ENCODE data around the gene RNF128.

The RNF128 gene

DNA sequence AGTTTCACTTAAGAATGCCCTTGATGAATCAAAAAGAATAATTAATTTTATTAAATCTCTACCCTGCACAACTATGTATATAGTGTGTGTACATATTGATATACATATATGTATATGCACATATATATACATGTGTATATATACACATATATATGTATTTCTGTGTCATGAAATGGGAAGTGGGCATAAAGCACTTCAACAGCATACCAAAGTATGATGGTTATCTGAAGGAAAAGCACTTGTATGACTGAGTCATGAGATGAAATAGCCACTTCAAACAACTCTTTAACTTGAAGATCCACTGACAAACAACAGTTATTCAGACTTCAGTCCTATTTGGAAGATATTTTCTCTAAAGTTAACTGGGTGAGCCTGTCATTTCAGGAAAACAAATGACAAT lies 16.3 kb downstream of the RNF128 start:
- no peaks in the 10 kb centered on the region for H3K9me2 ChIP-seq (replicated peaks; ENCODE audit: low read depth, low read length)
- no peaks in the 10 kb centered on the region for H4K20me1 ChIP-seq (ENCODE audit: insufficient read depth, low read length, poor library complexity, severe bottlenecking)
- H3K9ac ChIP-seq (ENCODE audit: low read depth, low read length, poor library complexity, severe bottlenecking), result no peak overlapping the region
- H3K27me3 ChIP-seq (ENCODE audit: insufficient read depth, low read length, poor library complexity, severe bottlenecking), result no peaks in the 10 kb centered on the region
- no peak overlapping the region for H3K4me3 ChIP-seq (ENCODE audit: low read length, poor library complexity, severe bottlenecking)
- H3K4me1 ChIP-seq (ENCODE audit: insufficient read depth, low read length, poor library complexity, severe bottlenecking), result no peaks in the 10 kb centered on the region
- H3K4me2 ChIP-seq (ENCODE audit: low read depth, low read length, poor library complexity, severe bottlenecking), result no peak overlapping the region
- no peaks in the 10 kb centered on the region for H3F3A ChIP-seq (ENCODE audit: low read depth)
- no peaks in the 10 kb centered on the region for H3K9me3 ChIP-seq (ENCODE audit: insufficient read depth, low read depth, low read length)
- no peak overlapping the region for H2AFZ ChIP-seq (ENCODE audit: low read length)
- TF ChIP-seq, protein P1, sequence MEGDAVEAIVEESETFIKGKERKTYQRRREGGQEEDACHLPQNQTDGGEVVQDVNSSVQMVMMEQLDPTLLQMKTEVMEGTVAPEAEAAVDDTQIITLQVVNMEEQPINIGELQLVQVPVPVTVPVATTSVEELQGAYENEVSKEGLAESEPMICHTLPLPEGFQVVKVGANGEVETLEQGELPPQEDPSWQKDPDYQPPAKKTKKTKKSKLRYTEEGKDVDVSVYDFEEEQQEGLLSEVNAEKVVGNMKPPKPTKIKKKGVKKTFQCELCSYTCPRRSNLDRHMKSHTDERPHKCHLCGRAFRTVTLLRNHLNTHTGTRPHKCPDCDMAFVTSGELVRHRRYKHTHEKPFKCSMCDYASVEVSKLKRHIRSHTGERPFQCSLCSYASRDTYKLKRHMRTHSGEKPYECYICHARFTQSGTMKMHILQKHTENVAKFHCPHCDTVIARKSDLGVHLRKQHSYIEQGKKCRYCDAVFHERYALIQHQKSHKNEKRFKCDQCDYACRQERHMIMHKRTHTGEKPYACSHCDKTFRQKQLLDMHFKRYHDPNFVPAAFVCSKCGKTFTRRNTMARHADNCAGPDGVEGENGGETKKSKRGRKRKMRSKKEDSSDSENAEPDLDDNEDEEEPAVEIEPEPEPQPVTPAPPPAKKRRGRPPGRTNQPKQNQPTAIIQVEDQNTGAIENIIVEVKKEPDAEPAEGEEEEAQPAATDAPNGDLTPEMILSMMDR (conservative IDR thresholded peaks at IDR 0.05; ENCODE audit: low read length), result no peak
- TF ChIP-seq EZH2phosphoT487 (IDR thresholded peaks at IDR 0.05; ENCODE audit: borderline replicate concordance), result no peak
- no peaks in the 10 kb centered on the region for H3K79me2 ChIP-seq (ENCODE audit: insufficient read depth, low read length)
- H3K36me3 ChIP-seq (ENCODE audit: insufficient read depth, low read length), result no peaks in the 10 kb centered on the region

DNA sequence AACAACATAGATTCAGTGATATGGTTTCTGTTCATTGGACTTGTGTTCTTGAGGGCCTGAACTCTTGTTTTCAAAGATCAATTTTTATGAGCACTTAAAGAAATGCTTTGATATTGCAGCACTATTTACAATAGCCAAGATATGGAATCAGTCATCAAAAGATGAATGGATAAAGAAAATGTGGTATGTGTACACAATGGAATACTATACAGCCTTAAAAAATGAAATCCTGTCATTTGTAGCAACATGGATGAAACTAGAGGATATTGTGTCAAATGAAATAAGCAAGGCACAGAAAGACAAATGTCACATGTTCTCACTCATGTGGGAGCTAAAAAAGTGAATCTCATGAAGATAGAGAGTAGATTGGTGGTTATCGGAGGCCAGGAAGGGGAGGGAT lies 21.9 kb downstream of the RNF128 start:
- Histone ChIP-seq H3K79me2 (ENCODE audit: insufficient read depth, low read length) (no peaks in the 10 kb centered on the region), H3K27me3 (ENCODE audit: insufficient read depth, low read length, poor library complexity, severe bottlenecking) (no peaks in the 10 kb centered on the region), H3K9me2 (replicated peaks; ENCODE audit: low read depth, low read length) (no peaks in the 10 kb centered on the region), H3K9ac (ENCODE audit: low read depth, low read length, poor library complexity, severe bottlenecking) (no peak overlapping the region), H3K4me2 (ENCODE audit: low read depth, low read length, poor library complexity, severe bottlenecking) (no peak overlapping the region), H4K20me1 (ENCODE audit: insufficient read depth, low read length, poor library complexity, severe bottlenecking) (no peaks in the 10 kb centered on the region), H3K4me3 (ENCODE audit: low read length, poor library complexity, severe bottlenecking) (no peak overlapping the region), H2AFZ (ENCODE audit: low read length) (no peak overlapping the region), H3K9me3 (ENCODE audit: insufficient read depth, low read depth, low read length) (no peaks in the 10 kb centered on the region), H3K36me3 (ENCODE audit: insufficient read depth, low read length) (no peaks in the 10 kb centered on the region), H3F3A (ENCODE audit: low read depth) (no peaks in the 10 kb centered on the region), H3K4me1 (ENCODE audit: insufficient read depth, low read length, poor library complexity, severe bottlenecking) (no peaks in the 10 kb centered on the region)
- TF ChIP-seq, protein P1 (conservative IDR thresholded peaks at IDR 0.05; ENCODE audit: low read length), result no peak
- TF ChIP-seq EZH2phosphoT487 (IDR thresholded peaks at IDR 0.05; ENCODE audit: borderline replicate concordance), result no peak

DNA sequence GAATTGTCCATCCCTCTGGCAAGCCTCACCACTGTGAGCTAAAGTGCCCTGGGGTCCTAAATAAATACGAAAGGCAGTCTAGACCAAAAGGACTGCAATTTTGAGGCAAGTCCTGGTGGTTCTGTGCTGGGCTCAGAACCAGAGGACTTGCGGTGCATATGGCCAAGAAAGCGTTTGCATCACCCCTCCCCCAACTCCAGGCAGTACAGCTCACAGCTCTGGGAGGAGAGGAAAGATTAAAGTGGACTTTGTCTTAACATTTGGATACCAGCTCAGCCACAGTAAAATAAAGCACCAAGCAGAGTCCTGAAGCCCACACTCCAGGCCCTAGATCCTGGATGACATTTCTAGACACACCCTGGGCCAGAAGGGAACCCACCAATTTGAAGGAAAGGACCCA lies 24.9 kb downstream of the RNF128 start:
- H3K4me3 ChIP-seq (ENCODE audit: low read length, poor library complexity, severe bottlenecking), result no peak overlapping the region
- H3K27me3 ChIP-seq (ENCODE audit: insufficient read depth, low read length, poor library complexity, severe bottlenecking), result no peaks in the 10 kb centered on the region
- no peaks in the 10 kb centered on the region for H3F3A ChIP-seq (ENCODE audit: low read depth)
- no peaks in the 10 kb centered on the region for H3K79me2 ChIP-seq (ENCODE audit: insufficient read depth, low read length)
- H3K4me1 ChIP-seq (ENCODE audit: insufficient read depth, low read length, poor library complexity, severe bottlenecking), result no peaks in the 10 kb centered on the region
- H2AFZ ChIP-seq (ENCODE audit: low read length), result no peak overlapping the region
- no peaks in the 10 kb centered on the region for H3K9me3 ChIP-seq (ENCODE audit: insufficient read depth, low read depth, low read length)
- H4K20me1 ChIP-seq (ENCODE audit: insufficient read depth, low read length, poor library complexity, severe bottlenecking), result no peaks in the 10 kb centered on the region
- no peaks in the 10 kb centered on the region for H3K9me2 ChIP-seq (replicated peaks; ENCODE audit: low read depth, low read length)
- H3K9ac ChIP-seq (ENCODE audit: low read depth, low read length, poor library complexity, severe bottlenecking), result no peak overlapping the region
- no peak for TF ChIP-seq EZH2phosphoT487 (IDR thresholded peaks at IDR 0.05; ENCODE audit: borderline replicate concordance)
- TF ChIP-seq, protein P1 (conservative IDR thresholded peaks at IDR 0.05; ENCODE audit: low read length), result no peak
- H3K4me2 ChIP-seq (ENCODE audit: low read depth, low read length, poor library complexity, severe bottlenecking), result no peak overlapping the region
- H3K36me3 ChIP-seq (ENCODE audit: insufficient read depth, low read length), result no peaks in the 10 kb centered on the region

Measured in Loucy (cell line).